Measurements from ENCODE around the gene ATP8A2. TPM values are rescaled to one million over a fixed set of nuclear protein-coding genes. Genes with fewer than 3 reads are reported as not detected.

The ATP8A2 gene
- total RNA-seq, 2 experiments from 2014 or later = 1.1 to 1.2 TPM

- Mint-ChIP-seq H3K27ac (peak overlapping the region; percentile 10), H3K9me3 (ENCODE audit: insufficient read depth) (no peaks in the 10 kb centered on the region), H3K36me3 (ENCODE audit: low read depth) (no peaks in the 10 kb centered on the region), H3K27me3 (ENCODE audit: low read depth) (no peaks in the 10 kb centered on the region), H3K4me3 (no peak overlapping the region), H3K4me1 (ENCODE audit: low read depth) (peaks cover 44% of the 10 kb centered on the region)
- peak; percentile 93 for ATAC-seq
- ChIA-PET CTCF (interaction anchor here (0.7 kb wide), 1 partner anchor 53 kb away, joined by 3 read pairs; no protein-coding TSS in a partner anchor), POLR2A (no interaction called here)
- DNase-seq = peak; percentile 55
Measured at GRCh38 chr13:25882466-25883357, 510.9 kb downstream of the ATP8A2 start.

- ChIA-PET POLR2A (no interaction called here), CTCF (no interaction called here)
- H3K27me3 Mint-ChIP-seq (ENCODE audit: low read depth) = no peaks in the 10 kb centered on the region
- H3K4me1 Mint-ChIP-seq (ENCODE audit: low read depth) = peaks cover 40% of the 10 kb centered on the region
- H3K36me3 Mint-ChIP-seq (ENCODE audit: low read depth) = no peaks in the 10 kb centered on the region
- no peak overlapping the region for H3K27ac Mint-ChIP-seq
- no peaks in the 10 kb centered on the region for H3K9me3 Mint-ChIP-seq (ENCODE audit: insufficient read depth)
- no peak for DNase-seq
- no peak overlapping the region for H3K4me3 Mint-ChIP-seq
- ATAC-seq = no peak
Measured at GRCh38 chr13:25885418-25885817, 513.6 kb downstream of the ATP8A2 start.

- DNase-seq (no peak), ATAC-seq (no peak)
- Mint-ChIP-seq H3K4me1 (ENCODE audit: low read depth) (peaks cover 33% of the 10 kb centered on the region), H3K27me3 (ENCODE audit: low read depth) (no peaks in the 10 kb centered on the region), H3K9me3 (ENCODE audit: insufficient read depth) (no peaks in the 10 kb centered on the region), H3K36me3 (ENCODE audit: low read depth) (no peaks in the 10 kb centered on the region), H3K4me3 (no peak overlapping the region), H3K27ac (no peak overlapping the region)
- ChIA-PET POLR2A (no interaction called here), CTCF (interaction anchor here (0.9 to 1.4 kb wide), 2 partner anchors 13 to 14 kb away, joined by 3 to 5 read pairs; no protein-coding TSS in a partner anchor)
Measured at GRCh38 chr13:25886438-25887214, 514.9 kb downstream of the ATP8A2 start.

GRCh38 chr13:25887962-25888655 lies 516.3 kb downstream of the ATP8A2 start:
- no peak overlapping the region for H3K27ac Mint-ChIP-seq
- no peaks in the 10 kb centered on the region for H3K27me3 Mint-ChIP-seq (ENCODE audit: low read depth)
- ATAC-seq (no peak), DNase-seq (no peak)
- H3K36me3 Mint-ChIP-seq (ENCODE audit: low read depth) = no peaks in the 10 kb centered on the region
- H3K4me3 Mint-ChIP-seq = no peak overlapping the region
- peaks cover 18% of the 10 kb centered on the region for H3K4me1 Mint-ChIP-seq (ENCODE audit: low read depth)
- POLR2A ChIA-PET = no interaction called here
- CTCF ChIA-PET = no interaction called here
- no peaks in the 10 kb centered on the region for H3K9me3 Mint-ChIP-seq (ENCODE audit: insufficient read depth)

GRCh38 chr13:25890671-25891212 lies 519.0 kb downstream of the ATP8A2 start:
- DNase-seq = no peak
- Mint-ChIP-seq H3K4me3 (no peak overlapping the region), H3K27me3 (ENCODE audit: low read depth) (no peaks in the 10 kb centered on the region), H3K27ac (no peak overlapping the region), H3K4me1 (ENCODE audit: low read depth) (peaks cover 9% of the 10 kb centered on the region), H3K9me3 (ENCODE audit: insufficient read depth) (no peaks in the 10 kb centered on the region), H3K36me3 (ENCODE audit: low read depth) (no peaks in the 10 kb centered on the region)
- ATAC-seq = no peak
- ChIA-PET CTCF (interaction anchor here (0.9 kb wide), 1 partner anchor 41 kb away, joined by 3 read pairs; no protein-coding TSS in a partner anchor), POLR2A (no interaction called here)

GRCh38 chr13:25898991-25899390 lies 527.2 kb downstream of the ATP8A2 start:
- Mint-ChIP-seq H3K27ac (peak overlapping the region; percentile 76), H3K9me3 (ENCODE audit: insufficient read depth) (no peaks in the 10 kb centered on the region), H3K4me1 (ENCODE audit: low read depth) (peaks cover 35% of the 10 kb centered on the region), H3K27me3 (ENCODE audit: low read depth) (peaks cover 3% of the 10 kb centered on the region), H3K36me3 (ENCODE audit: low read depth) (peaks cover 6% of the 10 kb centered on the region), H3K4me3 (no peak overlapping the region)
- CTCF ChIA-PET = interaction anchor here (1.5 kb wide), 1 partner anchor 12 kb away, joined by 3 read pairs; no protein-coding TSS in a partner anchor
- ATAC-seq (no peak), DNase-seq (no peak)
- POLR2A ChIA-PET = interaction anchor here (0.6 kb wide), 1 partner anchor 12 kb away, joined by 4 read pairs; no protein-coding TSS in a partner anchor

GRCh38 chr13:25899464-25899863 lies 527.7 kb downstream of the ATP8A2 start:
- peak overlapping the region; percentile 76 for H3K27ac Mint-ChIP-seq
- peaks cover 3% of the 10 kb centered on the region for H3K27me3 Mint-ChIP-seq (ENCODE audit: low read depth)
- peaks cover 6% of the 10 kb centered on the region for H3K36me3 Mint-ChIP-seq (ENCODE audit: low read depth)
- DNase-seq = no peak
- H3K4me3 Mint-ChIP-seq = no peak overlapping the region
- ATAC-seq = peak; percentile 37
- H3K9me3 Mint-ChIP-seq (ENCODE audit: insufficient read depth) = no peaks in the 10 kb centered on the region
- H3K4me1 Mint-ChIP-seq (ENCODE audit: low read depth) = peaks cover 35% of the 10 kb centered on the region
- CTCF ChIA-PET = interaction anchor here (1.5 kb wide), 1 partner anchor 13 kb away, joined by 3 read pairs; no protein-coding TSS in a partner anchor
- POLR2A ChIA-PET = interaction anchor here (0.6 to 1.0 kb wide), 2 partner anchors 12 to 19 kb away, joined by 3 to 4 read pairs; no protein-coding TSS in a partner anchor

- Mint-ChIP-seq H3K27ac (peak overlapping the region; percentile 76), H3K27me3 (ENCODE audit: low read depth) (peaks cover 3% of the 10 kb centered on the region), H3K9me3 (ENCODE audit: insufficient read depth) (no peaks in the 10 kb centered on the region), H3K4me3 (no peak overlapping the region), H3K4me1 (ENCODE audit: low read depth) (peaks cover 35% of the 10 kb centered on the region), H3K36me3 (ENCODE audit: low read depth) (peaks cover 6% of the 10 kb centered on the region)
- ChIA-PET POLR2A (interaction anchor here (0.7 to 1.0 kb wide), 2 partner anchors 10 to 19 kb away, joined by 3 read pairs; no protein-coding TSS in a partner anchor), CTCF (interaction anchor here (1.5 kb wide), 1 partner anchor 13 kb away, joined by 3 read pairs; no protein-coding TSS in a partner anchor)
- ATAC-seq (no peak), DNase-seq (no peak)
Measured at GRCh38 chr13:25899952-25900351, 528.2 kb downstream of the ATP8A2 start.

GRCh38 chr13:25901460-25902376 lies 529.9 kb downstream of the ATP8A2 start:
- no peak overlapping the region for H3K27ac Mint-ChIP-seq
- H3K9me3 Mint-ChIP-seq (ENCODE audit: insufficient read depth) = no peaks in the 10 kb centered on the region
- H3K27me3 Mint-ChIP-seq (ENCODE audit: low read depth) = no peaks in the 10 kb centered on the region
- POLR2A ChIA-PET = interaction anchor here (0.5 kb wide), 1 partner anchor 1432 kb away, joined by 3 read pairs; no protein-coding TSS in a partner anchor
- H3K36me3 Mint-ChIP-seq (ENCODE audit: low read depth) = peaks cover 6% of the 10 kb centered on the region
- no peak overlapping the region for H3K4me3 Mint-ChIP-seq
- DNase-seq (peak; percentile 58), ATAC-seq (peak; percentile 89)
- H3K4me1 Mint-ChIP-seq (ENCODE audit: low read depth) = peaks cover 35% of the 10 kb centered on the region
- CTCF ChIA-PET = interaction anchor here (1.4 kb wide), 1 partner anchor 72 kb away, joined by 4 read pairs; no protein-coding TSS in a partner anchor

GRCh38 chr13:25902455-25902854 lies 530.7 kb downstream of the ATP8A2 start:
- Mint-ChIP-seq H3K4me3 (peak overlapping the region; percentile 4), H3K9me3 (ENCODE audit: insufficient read depth) (no peaks in the 10 kb centered on the region), H3K4me1 (ENCODE audit: low read depth) (peaks cover 35% of the 10 kb centered on the region), H3K36me3 (ENCODE audit: low read depth) (peaks cover 6% of the 10 kb centered on the region), H3K27ac (peak overlapping the region; percentile 12), H3K27me3 (ENCODE audit: low read depth) (no peaks in the 10 kb centered on the region)
- no peak for DNase-seq
- ATAC-seq = no peak
- ChIA-PET POLR2A (no interaction called here), CTCF (interaction anchor here (1.4 kb wide), 1 partner anchor 73 kb away, joined by 4 read pairs; no protein-coding TSS in a partner anchor)

All from activated CD8-positive, alpha-beta T cell treated with anti-CD3 and anti-CD28 coated beads, Interleukin-2, amount 10 ng/mL, durations not matched to agents 7 days and 5 days (primary cell).